ENCODE data around the gene C12orf57. TPM values are rescaled to one million over a fixed set of nuclear protein-coding genes. Genes with fewer than 3 reads are reported as not detected.

Gene C12orf57
- total RNA-seq, result 558 TPM

DNA sequence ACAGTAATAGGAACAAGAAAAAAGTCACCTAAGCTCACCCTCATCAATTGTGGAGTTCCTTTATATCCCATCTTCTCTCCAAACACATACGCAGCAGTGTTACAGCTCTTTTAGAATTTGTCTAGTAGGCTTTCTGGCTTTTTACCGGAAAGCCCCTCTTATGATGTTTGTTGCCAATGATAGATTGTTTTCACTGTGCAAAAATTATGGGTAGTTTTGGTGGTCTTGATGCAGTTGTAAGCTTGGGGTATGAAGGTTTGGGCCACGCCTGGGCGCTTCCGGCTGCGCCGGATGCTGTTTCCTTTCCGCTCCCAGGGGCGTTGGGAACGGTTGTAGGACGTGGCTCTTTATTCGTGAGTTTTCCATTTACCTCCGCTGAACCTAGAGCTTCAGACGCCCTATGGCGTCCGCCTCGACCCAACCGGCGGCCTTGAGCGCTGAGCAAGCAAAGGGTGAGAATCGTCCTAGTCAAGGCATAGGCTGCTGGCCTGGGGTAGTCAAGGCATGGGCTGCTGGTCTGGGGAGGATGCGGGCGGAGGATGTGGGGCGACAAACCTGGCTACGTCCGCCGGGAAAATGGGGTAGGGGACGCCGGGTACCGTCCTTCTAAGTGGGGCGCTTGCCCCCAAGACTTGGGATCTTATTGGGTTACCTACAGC lies at the start of gene C12orf57, which contains the start of gene RNU7-1:
Gene C12orf57, plus strand, starts transcription at position 301 of the 659 bp plus-strand sequence. Its CDS starts 100 bp downstream, at position 401.
Gene RNU7-1, plus strand, starts transcription at position 95 of the 659 bp plus-strand sequence.
- H3K9me3 ChIP-seq, result no peaks in the 10 kb centered on the region

GRCh38 chr12:6894321-6894720 lies 49.5 kb upstream of the C12orf57 start:
- Histone ChIP-seq H3K4me3 (no peak overlapping the region), H3K4me1 (peaks cover 0 to 6% of the 10 kb centered on the region in 2 donors), H3K27ac (no peak overlapping the region), H3K9me3 (no peaks in the 10 kb centered on the region), H3K36me3 (no peaks in the 10 kb centered on the region), H3K27me3 (no peaks in the 10 kb centered on the region)
- intact Hi-C loops (cut with DNase I), result no loop called here
- no peak for DNase-seq (ENCODE audit: low spot score in 2 of 2)
- TF ChIP-seq, protein P1, sequence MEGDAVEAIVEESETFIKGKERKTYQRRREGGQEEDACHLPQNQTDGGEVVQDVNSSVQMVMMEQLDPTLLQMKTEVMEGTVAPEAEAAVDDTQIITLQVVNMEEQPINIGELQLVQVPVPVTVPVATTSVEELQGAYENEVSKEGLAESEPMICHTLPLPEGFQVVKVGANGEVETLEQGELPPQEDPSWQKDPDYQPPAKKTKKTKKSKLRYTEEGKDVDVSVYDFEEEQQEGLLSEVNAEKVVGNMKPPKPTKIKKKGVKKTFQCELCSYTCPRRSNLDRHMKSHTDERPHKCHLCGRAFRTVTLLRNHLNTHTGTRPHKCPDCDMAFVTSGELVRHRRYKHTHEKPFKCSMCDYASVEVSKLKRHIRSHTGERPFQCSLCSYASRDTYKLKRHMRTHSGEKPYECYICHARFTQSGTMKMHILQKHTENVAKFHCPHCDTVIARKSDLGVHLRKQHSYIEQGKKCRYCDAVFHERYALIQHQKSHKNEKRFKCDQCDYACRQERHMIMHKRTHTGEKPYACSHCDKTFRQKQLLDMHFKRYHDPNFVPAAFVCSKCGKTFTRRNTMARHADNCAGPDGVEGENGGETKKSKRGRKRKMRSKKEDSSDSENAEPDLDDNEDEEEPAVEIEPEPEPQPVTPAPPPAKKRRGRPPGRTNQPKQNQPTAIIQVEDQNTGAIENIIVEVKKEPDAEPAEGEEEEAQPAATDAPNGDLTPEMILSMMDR (IDR thresholded peaks at IDR 0.05), result no peak

More for the DNA sequence above, at the start of gene C12orf57, which contains the start of gene RNU7-1:
- Histone ChIP-seq H3K4me3 (peak within 1 kb of the TSS; percentile 80 to 91), H3K27me3 (no peaks in the 10 kb centered on the region), H3K4me1 (peaks cover 3 to 28% of the 10 kb centered on the region in 2 donors), H3K36me3 (peaks cover 18 to 36% of the 10 kb centered on the region in 2 donors), H3K27ac (peak within 1 kb of the TSS; percentile 96 to 99)
- TF ChIP-seq, protein P1 (IDR thresholded peaks at IDR 0.05), result no peak
- DNase-seq (ENCODE audit: low spot score in 2 of 2), result peak in 1 of 2 donors; percentile 90
- intact Hi-C loops (cut with DNase I), result loop anchor here (1.0 to 2.0 kb wide), 6 partner anchors 19 to 169 kb away; partner anchors contain the start of genes EMG1, LPCAT3, PHB2 and SPSB2

DNA sequence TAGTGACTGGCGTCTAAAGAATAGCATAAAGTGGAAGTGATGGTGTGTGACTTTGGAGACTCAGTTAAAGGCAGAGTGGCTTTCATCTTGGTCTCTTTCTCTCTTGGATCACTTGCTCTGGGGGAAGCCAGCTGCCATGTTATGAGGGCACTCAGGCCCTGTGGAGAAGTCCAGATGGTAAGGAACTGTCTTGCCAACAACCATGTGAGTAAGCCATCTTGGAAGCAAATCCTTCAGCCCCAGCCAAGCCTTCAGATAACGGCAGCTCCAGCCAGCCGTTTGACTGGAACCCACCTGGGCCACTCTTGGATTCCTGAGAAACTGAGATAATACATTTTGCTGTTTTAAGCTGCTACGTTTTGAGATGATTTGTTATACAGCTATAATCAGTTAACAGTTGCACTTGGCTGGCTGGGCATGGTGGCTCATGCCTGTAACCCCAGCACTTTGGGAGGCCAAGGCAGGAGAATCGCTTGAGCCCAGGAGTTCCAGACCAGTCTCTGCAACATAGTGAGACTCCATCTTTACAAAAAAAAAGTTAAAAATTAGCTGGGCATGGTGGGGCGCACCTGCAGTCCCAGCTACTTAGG lies 46.9 kb upstream of the C12orf57 start:
- Histone ChIP-seq H3K9me3 (no peaks in the 10 kb centered on the region), H3K27ac (no peak overlapping the region), H3K27me3 (no peaks in the 10 kb centered on the region), H3K4me3 (no peak overlapping the region), H3K4me1 (no peaks in the 10 kb centered on the region), H3K36me3 (no peaks in the 10 kb centered on the region)
- DNase-seq (ENCODE audit: low spot score in 2 of 2), result no peak
- intact Hi-C loops (cut with DNase I), result no loop called here
- TF ChIP-seq, protein P1 (IDR thresholded peaks at IDR 0.05), result no peak

- DNase-seq (ENCODE audit: low spot score in 2 of 2), result no peak
- intact Hi-C loops (cut with DNase I), result no loop called here
- H3K4me1 ChIP-seq, result peaks cover 0 to 5% of the 10 kb centered on the region in 2 donors
- H3K9me3 ChIP-seq, result no peaks in the 10 kb centered on the region
- no peak overlapping the region for H3K27ac ChIP-seq
- no peak overlapping the region for H3K4me3 ChIP-seq
- TF ChIP-seq, protein P1 (IDR thresholded peaks at IDR 0.05), result no peak
- no peaks in the 10 kb centered on the region for H3K27me3 ChIP-seq
- H3K36me3 ChIP-seq, result no peaks in the 10 kb centered on the region
These were observed 44.4 kb upstream of the C12orf57 start for GRCh38 chr12:6899427-6899826.

DNA sequence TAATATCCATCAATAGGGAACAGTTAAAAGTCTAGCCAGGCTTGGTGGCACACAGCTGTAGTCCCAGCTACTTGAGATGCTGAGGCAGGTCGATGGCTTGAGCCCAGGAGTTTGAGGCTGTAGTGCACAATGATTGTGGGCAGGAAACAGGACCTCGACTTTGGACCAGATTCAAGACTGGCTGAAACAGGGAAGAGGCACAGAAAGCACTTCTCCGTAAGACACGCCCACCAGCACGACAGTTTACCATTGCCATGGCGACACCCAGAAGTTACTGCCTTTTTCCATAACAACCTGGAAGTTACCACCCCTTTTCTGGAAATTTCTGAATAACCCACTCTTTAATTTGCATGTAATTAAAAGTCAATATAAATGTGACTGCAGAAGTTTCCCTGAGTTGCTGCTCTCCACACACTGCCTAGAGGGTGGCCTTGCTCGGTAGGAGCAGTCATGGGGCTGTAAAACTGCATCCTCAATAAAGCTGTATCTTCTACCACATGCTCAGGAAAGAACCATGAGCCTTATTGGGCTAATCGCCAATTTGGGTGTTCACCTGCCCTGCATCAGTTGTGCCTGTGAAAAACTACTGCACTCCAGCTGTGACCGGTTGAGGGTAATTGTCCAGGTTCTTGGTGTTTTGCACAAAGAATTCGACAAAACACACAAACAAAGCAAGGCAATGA lies 43.8 kb upstream of the C12orf57 start:
- Histone ChIP-seq H3K27ac (no peak overlapping the region), H3K4me3 (no peak overlapping the region), H3K9me3 (no peaks in the 10 kb centered on the region), H3K4me1 (peaks cover 0 to 5% of the 10 kb centered on the region in 2 donors), H3K27me3 (no peaks in the 10 kb centered on the region), H3K36me3 (no peaks in the 10 kb centered on the region)
- intact Hi-C loops (cut with DNase I), result no loop called here
- TF ChIP-seq, protein P1 (IDR thresholded peaks at IDR 0.05), result no peak
- DNase-seq (ENCODE audit: low spot score in 2 of 2), result no peak

All from ascending aorta (tissue), 2 donors.